HG03097 (cell line): ENCODE data around the gene LONP2.

Experiments
- ATAC-seq: cut with Tn5 transposase; IDR thresholded peaks from one replicate; pipeline ENCODE4 v1.9.1; 2021; ENCODE audit not compliant: unreplicated experiment, low FRiP score

LONP2 gene, protein sequence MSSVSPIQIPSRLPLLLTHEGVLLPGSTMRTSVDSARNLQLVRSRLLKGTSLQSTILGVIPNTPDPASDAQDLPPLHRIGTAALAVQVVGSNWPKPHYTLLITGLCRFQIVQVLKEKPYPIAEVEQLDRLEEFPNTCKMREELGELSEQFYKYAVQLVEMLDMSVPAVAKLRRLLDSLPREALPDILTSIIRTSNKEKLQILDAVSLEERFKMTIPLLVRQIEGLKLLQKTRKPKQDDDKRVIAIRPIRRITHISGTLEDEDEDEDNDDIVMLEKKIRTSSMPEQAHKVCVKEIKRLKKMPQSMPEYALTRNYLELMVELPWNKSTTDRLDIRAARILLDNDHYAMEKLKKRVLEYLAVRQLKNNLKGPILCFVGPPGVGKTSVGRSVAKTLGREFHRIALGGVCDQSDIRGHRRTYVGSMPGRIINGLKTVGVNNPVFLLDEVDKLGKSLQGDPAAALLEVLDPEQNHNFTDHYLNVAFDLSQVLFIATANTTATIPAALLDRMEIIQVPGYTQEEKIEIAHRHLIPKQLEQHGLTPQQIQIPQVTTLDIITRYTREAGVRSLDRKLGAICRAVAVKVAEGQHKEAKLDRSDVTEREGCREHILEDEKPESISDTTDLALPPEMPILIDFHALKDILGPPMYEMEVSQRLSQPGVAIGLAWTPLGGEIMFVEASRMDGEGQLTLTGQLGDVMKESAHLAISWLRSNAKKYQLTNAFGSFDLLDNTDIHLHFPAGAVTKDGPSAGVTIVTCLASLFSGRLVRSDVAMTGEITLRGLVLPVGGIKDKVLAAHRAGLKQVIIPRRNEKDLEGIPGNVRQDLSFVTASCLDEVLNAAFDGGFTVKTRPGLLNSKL

DNA sequence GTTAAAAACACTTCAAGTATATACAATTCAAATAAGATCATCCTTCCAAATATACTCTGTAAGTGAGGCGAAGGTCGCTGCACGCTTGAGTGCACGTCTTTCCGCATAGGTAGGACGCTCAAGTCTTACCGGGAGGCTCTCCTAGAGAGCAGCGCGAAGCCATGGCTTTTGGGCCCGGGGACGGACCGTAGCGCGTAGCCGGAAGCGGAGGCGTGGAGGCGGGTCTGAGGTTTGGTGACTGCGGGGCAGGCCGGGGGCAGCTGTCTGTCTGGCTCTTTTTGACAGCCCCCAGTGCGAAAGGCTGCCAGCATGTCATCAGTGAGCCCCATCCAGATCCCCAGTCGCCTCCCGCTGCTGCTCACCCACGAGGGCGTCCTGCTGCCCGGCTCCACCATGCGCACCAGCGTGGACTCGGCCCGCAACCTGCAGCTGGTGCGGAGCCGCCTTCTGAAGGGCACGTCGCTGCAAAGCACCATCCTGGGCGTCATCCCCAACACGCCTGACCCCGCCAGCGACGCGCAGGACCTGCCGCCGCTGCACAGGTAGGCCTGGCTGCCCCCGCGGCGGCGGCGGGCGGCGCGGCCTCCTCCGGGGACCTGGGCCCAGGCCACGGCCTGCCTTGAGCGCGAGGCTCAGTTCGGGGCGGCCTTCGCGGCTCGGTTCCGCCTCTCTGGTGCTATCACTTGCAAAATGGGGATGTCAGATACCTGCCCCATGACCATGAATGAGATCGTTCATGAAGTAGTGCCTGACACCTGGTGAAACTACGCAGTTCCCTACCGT, at the start of gene LONP2:
LONP2 (plus strand) TSS at position 221 of the 783 bp plus-strand sequence; CDS start at position 310, 89 bp downstream.
- peak; percentile 98 for ATAC-seq

DNA sequence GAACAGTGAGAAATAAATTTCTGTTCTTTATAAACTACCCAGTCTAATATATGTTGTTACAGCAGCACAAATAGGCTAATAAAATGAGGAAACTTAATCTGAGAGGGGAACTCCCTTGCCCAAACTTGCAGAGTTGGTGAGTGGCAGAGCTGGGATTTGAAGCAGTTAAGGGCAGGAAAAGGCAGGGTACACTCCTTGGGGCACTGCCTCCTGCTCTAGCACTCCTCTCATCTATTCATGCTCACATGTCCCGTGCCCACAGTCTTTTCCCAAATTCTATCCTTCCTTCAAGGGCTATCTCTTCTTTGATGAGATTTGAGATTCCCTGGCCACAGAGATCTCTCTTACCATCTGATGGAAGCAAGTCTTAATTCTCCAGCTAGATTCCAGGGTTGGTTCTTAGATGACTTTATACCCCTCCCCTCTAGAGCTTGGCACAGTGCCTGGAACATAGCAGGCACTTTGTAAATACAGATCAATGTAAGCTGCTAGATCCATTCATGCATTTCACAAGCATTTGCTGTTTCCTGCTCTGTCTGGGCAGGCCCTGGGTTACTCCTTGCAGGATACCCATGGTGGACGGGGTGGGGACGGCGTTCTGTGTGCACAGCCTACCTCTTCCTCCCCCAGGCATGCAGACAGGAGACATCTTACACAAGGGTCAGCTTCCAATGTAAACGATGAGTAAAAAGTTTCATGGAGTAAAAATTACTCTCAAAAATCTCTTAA, 49.1 kb upstream of the LONP2 start:
- no peak for ATAC-seq

DNA sequence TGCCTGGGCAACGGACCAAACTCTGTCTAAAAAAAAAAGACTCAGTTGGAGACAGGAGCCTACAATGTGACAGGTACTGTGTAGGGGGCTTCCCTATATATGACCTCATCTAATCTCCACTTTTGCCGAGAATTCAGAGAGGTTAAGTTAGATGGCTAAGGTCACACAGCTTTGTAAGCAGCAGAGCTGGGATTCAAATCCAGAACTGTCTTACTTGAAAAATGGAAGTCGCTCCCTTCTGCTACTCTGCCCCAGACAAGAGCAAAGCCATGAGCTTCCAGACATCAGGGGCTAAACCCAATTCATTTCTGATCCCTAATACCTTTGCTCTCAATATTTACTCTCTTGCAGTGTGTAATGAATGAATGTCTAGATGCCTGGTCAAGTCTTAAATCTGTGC, 46.8 kb upstream of the LONP2 start:
- no peak for ATAC-seq

DNA sequence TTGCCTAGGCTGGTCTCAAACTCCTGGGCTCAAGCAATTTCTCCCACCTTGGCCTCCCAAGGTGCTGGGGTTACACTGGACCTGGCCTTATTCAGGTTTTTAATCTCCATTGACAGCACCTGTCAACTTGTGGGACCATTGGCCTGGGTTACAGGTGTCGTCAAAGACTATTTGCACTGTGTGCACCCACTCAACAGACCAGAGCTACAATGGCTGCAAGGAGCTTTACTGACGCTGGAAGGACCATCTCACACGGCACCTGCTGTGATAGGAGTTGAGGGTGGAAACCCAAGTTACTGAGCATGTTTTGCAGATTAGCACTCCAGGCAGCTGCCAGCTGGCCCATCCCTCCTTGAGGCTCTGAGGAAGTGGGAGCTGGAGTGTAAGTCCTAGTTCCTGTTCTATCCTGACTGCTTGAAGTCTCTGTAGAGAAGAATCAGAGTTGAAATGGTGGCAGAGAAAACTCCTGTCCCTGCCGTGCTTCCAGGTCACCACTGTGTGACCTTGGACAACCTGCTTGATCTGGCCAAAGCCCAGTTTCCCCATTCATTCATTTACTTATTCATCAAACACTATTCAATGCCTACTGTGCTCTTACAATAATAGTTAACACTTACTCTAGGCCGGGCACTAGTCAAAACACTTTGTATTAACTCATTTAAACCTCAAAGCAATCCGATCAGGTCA, 42.4 kb upstream of the LONP2 start:
- no peak for ATAC-seq

DNA sequence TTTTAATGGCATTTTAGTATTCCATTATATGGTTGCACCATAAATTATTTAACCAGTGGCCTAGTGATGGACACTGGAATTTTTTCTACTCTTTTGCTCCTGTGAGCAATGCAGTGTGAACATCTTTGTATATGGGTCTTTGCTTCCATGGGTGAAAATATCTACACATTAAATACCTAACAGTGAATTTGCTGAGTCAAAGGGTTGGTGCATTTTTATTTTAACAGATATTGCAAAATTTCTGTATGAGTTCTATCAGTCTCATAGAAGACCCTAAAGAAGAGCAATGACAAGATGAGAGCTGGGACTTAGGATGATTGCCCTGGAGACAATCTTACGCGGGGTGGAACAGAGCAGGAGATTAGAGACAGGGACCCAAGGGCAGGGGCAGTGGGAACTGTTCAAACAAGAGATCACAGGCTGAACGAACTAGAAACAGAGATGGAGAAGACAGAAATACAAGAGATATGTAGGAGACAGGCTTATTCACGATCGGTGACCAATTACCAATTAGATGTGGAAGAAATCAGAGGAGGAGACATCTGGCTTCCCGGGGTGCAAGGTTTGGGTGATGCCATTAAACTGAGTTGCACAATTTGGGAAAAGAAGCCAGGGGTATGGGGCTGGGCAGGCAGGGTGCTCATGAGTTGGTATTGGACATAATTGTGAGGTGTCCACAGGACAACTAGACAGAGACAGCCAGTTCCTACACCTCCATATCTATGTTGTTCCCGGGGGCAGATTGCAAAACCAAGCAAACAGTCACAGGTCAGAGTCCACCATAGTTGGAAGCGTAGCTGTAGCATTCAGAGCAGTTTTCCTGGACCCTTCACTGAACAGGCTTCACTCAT, 39.9 kb upstream of the LONP2 start:
- no peak for ATAC-seq

DNA sequence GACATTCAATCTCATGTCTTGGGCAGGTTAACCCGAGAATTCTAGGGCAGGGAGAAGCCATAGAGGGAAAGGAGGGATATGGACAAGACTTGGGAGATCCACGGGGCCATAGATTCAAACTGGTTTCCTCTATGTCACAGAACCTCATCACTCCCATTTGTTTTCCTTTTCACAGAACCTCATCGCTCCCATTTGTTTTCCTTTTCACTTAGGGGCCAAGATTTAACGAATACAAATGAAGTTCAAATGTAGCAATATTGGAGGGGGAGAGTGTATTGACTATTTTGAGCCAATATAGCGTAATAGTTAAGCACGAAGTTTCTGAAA, 39.3 kb upstream of the LONP2 start:
- ATAC-seq, result no peak

DNA sequence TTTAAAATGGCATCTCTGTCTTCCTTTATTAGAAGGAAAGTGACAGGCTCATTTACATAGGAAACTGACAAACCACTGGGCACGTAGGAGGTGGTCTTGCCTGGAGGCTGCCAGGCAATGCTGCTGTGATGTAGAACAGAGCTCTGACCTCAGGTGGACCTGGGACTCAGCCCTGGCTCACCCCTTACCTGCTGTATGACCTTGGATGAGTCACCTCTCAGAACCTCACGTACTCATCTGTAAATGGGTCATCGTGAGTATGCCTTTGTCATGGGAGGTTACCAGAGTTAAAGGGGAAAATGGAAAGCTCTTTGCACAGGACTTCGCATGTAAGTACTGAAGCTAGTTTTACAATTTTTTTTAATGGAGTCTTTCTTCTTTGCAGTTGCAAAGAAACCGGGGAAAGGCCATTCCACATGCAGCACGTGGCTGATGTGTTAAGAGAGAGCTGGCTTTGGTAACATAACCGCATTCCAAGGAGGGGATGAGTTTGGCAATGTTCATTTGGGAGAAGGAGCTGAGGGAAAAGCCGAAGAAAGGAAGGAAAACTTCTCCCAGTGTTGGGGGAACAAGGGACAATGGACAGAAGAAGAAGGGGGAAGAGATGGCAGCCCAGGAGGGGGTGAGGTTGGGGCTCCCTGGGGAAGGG, 37.4 kb upstream of the LONP2 start:
- no peak for ATAC-seq

DNA sequence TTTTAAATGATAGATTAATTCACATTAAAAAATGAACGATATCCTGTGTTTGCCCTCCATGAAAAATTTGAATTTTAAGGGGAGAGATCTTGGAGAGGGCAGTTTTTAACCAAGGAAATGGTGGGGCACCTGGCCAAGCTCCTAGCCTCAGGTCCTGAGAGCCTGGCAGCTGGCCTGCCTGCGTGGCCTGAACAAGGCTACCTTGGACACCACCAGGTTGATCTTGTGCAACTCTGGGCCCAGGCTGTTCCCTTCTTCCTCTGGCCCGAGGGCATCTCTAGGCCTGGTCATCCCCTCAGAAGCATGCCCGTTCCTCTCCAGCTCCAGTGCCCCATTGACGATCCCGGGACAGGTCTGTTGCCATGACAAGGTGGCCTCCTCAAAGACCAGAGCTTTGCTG, 33.4 kb upstream of the LONP2 start:
- no peak for ATAC-seq

DNA sequence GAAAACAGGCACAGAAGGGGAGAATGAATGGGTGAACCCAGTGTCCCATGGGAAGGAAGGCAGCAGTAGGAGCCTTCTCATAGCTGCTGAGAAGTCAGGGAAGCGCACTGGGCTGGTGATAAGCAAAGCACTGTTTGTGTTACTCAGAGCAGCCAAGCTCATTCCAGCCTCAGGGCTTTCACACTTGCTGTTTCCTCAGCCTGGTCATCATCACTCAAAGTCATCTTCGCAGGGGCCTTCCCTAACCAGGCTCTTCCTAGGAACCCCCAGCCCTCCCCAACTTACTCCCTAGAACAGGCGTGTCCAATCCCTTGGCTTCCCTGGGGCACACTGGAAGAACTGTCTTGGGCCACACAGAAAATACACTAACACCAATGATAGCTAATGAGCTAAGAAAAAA, 32.1 kb upstream of the LONP2 start:
- ATAC-seq, result no peak

DNA sequence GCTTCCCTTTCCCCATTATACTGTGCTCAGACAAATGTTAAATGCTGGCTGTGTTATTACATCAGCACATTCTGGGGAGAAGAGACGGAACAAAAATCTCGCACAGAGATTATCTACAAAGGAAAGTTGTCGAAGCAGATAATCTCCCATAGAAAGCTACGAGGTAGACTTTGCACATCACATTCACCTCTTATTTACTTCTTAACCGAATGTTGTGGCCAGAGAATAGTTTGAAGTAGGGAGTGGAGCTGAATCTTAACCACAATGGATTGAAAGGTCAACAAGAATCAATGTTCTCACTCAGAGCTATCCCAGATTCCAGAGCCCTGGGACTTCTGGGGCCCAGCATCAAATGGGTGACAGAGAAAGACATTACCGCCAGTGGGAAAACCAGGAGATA, 28.4 kb upstream of the LONP2 start:
- no peak for ATAC-seq

DNA sequence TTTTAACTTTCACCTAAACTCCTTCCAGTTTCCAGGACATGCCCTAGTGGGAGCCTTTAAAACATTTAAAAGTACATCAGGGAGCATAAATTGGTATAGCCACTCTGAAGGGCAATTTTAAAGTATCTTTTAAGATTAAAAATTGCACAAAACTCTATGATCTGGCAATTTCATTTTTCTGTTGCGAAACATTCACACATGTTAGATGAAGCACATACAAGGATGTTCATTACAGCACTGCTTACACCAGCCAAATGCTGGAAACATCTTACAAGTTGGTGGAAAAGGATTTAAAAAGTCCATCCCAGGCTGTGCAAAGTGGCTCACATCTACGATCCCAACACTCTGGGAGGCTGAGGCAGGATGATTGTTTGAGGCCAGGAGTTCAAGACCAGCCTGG, 26.4 kb upstream of the LONP2 start:
- no peak for ATAC-seq

DNA sequence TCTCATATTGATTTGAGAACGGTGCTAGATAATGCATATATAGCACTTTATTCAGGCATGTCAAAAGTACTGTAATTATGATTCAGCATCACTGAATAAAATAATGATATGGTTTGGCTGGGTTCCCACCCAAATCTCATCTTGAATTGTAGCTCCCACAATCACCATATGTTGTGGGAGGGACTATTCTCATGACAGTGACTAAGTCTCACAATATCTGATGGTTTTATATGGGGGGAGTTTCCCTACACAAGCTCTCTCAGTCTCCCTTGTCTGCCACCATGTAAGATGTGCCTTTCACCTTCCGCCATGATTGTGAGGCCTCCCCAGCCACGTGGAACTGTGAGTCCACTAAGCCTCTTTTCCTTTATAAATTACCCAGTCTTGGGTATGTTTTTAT, 25.6 kb upstream of the LONP2 start:
- no peak for ATAC-seq

DNA sequence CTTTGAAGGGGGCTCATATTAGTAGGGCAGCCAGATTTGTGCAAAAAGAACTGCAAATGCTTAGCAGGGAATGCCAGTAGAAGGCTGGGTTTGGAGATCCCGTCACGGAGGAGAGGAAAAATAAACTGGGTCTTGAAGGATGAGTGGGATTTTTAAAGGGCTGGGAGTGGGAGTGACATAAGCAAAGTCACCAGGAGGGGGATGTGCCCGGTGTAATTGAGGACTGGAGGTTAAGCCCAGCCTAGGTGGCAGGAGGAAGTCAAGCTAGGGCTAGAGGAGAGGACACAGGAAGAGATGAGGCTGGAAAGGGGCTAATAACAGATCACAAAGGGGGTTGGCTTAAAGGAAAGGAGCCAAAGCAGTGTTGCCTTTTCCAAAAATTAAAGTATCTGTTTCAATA, 23.2 kb upstream of the LONP2 start:
- no peak for ATAC-seq

DNA sequence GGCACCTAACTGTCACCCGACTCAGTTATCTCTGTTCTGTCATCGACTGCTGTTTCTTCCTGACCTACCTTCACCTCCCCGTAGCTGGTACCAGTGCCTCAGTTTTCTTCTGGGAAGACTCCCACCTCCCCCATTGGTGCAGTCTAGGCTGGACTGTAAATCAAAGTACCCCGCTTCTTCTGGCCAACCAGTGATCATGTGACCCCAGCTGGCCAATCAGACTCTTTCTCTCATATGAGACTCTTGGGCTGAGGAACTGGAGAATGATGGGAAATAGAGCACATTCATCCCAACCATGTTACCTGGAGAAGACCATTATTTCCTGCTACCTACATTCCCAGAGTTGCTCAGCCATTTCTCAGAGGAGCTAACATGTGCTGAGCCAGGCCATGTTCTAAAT, 20.6 kb upstream of the LONP2 start:
- no peak for ATAC-seq

DNA sequence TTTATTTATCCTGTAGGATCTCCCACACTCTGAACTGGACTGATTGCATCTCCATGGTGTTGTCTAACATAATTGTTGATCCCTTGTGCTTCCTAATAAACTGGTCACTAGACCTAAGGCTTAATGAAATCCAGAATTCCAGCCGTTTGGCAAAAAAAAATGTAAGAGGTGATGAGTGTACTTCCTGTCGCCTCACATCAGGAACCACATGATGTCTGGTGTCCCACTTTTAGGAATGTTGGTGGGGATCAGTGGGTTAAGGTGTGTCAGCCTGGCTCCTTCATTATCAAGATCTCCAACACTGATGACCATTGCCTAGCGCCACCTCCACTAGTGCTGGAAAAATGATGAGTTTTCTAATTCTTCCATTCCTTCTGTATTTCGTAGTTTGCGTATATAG, 18.6 kb upstream of the LONP2 start:
- no peak for ATAC-seq

DNA sequence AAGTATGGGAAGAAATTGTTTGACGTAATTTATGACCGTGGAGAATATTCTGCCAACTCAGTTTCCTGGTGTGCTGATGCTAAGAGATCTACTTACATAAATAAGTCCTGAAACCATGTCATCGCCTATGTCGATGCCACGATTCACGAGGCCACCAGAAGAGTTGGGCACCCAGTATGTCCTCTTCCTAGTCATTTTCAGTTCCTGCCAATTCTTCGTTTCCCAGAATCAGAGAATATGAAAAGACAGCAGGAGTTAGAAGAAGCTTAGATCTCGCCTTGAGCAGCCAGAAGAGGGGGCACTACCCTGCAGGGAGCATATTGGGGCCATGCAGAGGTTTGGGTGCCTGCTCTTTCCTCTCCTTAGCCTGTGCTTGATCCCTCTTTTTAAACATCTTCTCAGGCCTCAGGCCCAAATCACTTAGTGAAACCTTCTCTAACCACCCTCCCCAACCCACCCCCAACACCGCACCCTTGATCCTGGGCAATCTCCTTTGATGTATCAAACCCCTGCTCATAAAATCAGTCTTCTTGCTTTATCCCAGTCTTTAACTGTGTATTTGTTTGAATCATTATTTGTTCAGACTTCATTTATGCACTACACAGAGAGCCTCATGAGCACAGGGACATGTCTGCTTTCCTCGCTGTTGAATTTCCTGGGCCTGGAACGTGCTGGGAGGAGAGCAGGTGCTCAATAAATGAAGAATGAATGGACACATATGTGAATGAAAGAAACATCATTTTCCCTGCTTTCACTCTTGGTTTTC, 12.2 kb upstream of the LONP2 start:
- peak; percentile 51 for ATAC-seq

DNA sequence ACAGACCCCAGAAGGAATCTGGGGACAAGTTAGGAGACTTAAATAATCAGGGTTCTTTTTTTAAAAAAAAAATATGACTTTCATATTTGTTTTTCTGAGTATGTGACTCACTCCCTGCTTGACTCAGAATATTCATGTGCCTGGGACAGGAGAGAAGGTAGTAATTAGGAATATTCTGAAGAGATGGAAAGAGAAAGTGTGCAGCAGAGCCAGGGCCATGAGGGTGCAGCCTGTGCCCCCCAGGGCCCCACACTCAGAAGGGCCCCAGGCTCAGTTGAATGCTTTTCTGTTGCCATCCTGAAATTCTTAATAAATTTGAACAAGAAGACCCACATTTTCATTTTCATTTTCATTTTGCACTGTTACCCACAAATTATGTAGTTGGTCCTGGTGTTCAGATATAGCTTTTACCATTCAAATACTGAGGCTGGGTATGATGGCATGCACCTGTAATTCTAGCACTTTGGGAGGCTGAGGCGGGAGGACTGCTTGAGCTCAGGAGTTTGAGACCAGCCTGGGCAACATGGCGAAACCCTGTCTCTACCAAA, 11.5 kb upstream of the LONP2 start:
- ATAC-seq, result no peak

DNA sequence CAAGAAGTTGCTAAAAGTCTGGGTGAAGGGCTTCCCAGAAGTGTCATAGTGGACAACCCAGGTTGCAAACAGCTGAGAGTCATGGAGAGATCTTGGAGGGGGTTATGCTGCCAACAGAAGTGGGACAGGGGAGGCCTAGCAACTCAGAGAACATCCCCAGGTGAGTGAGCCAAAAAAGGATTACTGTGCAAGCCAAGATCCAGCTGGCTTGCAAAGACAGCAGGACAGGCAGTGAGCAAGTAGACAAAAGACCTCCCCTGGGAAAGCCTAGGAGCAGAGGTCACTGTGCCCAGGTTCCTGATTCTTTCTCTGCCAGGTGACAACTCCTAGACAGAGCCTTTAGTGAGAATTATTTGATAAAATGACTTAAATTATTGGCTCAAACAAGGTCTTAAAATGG, 9.5 kb upstream of the LONP2 start:
- no peak for ATAC-seq
